Ishikawa (cell line): ENCODE results near the gene A2M.

Experiments used
- CEBPB ChIP-seq: IDR thresholded peaks from 2 replicates; pipeline ENCODE4 v1.6.1; 2012
- CREB1 ChIP-seq: IDR thresholded peaks from 2 replicates; pipeline ENCODE4 v1.6.1; 2012; ENCODE audit warnings: low read depth
- EGR1 ChIP-seq: IDR thresholded peaks from 2 replicates; pipeline ENCODE4 v1.6.1; 2012
- EP300 ChIP-seq: IDR thresholded peaks from 2 replicates; pipeline ENCODE4 v1.6.1; 2012; ENCODE audit warnings: borderline replicate concordance
- FOXM1 ChIP-seq: IDR thresholded peaks from 2 replicates; pipeline ENCODE4 v1.6.1; 2012; ENCODE audit warnings: low read depth, borderline replicate concordance
- MAX ChIP-seq: IDR thresholded peaks from 2 replicates; pipeline ENCODE4 v1.6.1; 2012
- NFIC ChIP-seq: IDR thresholded peaks from 2 replicates; pipeline ENCODE4 v1.6.1; 2012
- RAD21 ChIP-seq: IDR thresholded peaks from 2 replicates; pipeline ENCODE4 v1.6.1; 2012; ENCODE audit warnings: low read depth
- REST ChIP-seq: IDR thresholded peaks from 2 replicates; pipeline ENCODE4 v1.6.1; 2012; ENCODE audit warnings: low read depth, mild to moderate bottlenecking
- TAF1 ChIP-seq: IDR thresholded peaks from 2 replicates; pipeline ENCODE4 v1.6.1; 2012; ENCODE audit warnings: low read depth, mild to moderate bottlenecking
- TCF12 ChIP-seq: IDR thresholded peaks from 2 replicates; pipeline ENCODE4 v1.6.1; 2012; ENCODE audit warnings: low read depth
- TEAD4 ChIP-seq: IDR thresholded peaks from 2 replicates; pipeline ENCODE4 v1.6.1; 2012
- USF1 ChIP-seq: IDR thresholded peaks from 2 replicates; pipeline ENCODE4 v1.6.1; 2012
- YY1 ChIP-seq: IDR thresholded peaks from 2 replicates; pipeline ENCODE4 v1.6.1; 2012; ENCODE audit warnings: low read depth
- ZBTB7A ChIP-seq: IDR thresholded peaks from 2 replicates; pipeline ENCODE4 v1.6.1; 2012; ENCODE audit warnings: low read depth

Gene A2M

GRCh38 chr12:9134981-9135628 is 19.4 kb upstream of the A2M start:
- no peak for TF ChIP-seq USF1
- TF ChIP-seq RAD21: peak; percentile 17; the same call in 1 of the 2 replicates

GRCh38 chr12:9133216-9133916 is 17.6 kb upstream of the A2M start:
- TF ChIP-seq ZBTB7A: no peak
- no peak for TF ChIP-seq NFIC
- TF ChIP-seq MAX: no peak
- no peak for TF ChIP-seq CEBPB
- no peak for TF ChIP-seq RAD21
- no peak for TF ChIP-seq TEAD4
- TF ChIP-seq CREB1: no peak
- TF ChIP-seq EP300: no peak
- no peak for TF ChIP-seq USF1
- no peak for TF ChIP-seq TCF12
- no peak for TF ChIP-seq FOXM1
- no peak for TF ChIP-seq YY1
- TF ChIP-seq EGR1: no peak
- no peak for TF ChIP-seq REST
- no peak for TF ChIP-seq TAF1

GRCh38 chr12:9132008-9132535 is 16.4 kb upstream of the A2M start:
- no peak for TF ChIP-seq TAF1
- TF ChIP-seq FOXM1: no peak
- no peak for TF ChIP-seq RAD21
- TF ChIP-seq TCF12: no peak
- no peak for TF ChIP-seq CEBPB
- TF ChIP-seq NFIC: no peak
- no peak for TF ChIP-seq EP300
- TF ChIP-seq REST: no peak
- TF ChIP-seq EGR1: no peak
- TF ChIP-seq YY1: no peak
- TF ChIP-seq MAX: no peak
- no peak for TF ChIP-seq TEAD4
- no peak for TF ChIP-seq ZBTB7A
- TF ChIP-seq USF1: no peak
- no peak for TF ChIP-seq CREB1

GRCh38 chr12:9130244-9130643 is 14.5 kb upstream of the A2M start:
- no peak for TF ChIP-seq EGR1

GRCh38 chr12:9127936-9128663 is 12.4 kb upstream of the A2M start:
- TF ChIP-seq REST (no peak), RAD21 (no peak), EGR1 (no peak), USF1 (no peak), YY1 (no peak), TCF12 (no peak), EP300 (no peak), CEBPB (no peak), TEAD4 (no peak), MAX (no peak), ZBTB7A (no peak), NFIC (no peak)
